HG02943 (cell line): Measurements from ENCODE around the gene CIITA.
"Not testable (repeated sequence)": the region's sequence is repeated elsewhere in the genome, so short reads cannot be mapped to it uniquely, and the experiment has no call there.

Experiments used
- ATAC-seq: cut with Tn5 transposase; IDR thresholded peaks from one replicate; pipeline ENCODE4 v1.9.1; 2021; ENCODE audit warnings: mild to moderate bottlenecking, low read depth, moderate library complexity; ENCODE audit not compliant: unreplicated experiment

CIITA gene

DNA sequence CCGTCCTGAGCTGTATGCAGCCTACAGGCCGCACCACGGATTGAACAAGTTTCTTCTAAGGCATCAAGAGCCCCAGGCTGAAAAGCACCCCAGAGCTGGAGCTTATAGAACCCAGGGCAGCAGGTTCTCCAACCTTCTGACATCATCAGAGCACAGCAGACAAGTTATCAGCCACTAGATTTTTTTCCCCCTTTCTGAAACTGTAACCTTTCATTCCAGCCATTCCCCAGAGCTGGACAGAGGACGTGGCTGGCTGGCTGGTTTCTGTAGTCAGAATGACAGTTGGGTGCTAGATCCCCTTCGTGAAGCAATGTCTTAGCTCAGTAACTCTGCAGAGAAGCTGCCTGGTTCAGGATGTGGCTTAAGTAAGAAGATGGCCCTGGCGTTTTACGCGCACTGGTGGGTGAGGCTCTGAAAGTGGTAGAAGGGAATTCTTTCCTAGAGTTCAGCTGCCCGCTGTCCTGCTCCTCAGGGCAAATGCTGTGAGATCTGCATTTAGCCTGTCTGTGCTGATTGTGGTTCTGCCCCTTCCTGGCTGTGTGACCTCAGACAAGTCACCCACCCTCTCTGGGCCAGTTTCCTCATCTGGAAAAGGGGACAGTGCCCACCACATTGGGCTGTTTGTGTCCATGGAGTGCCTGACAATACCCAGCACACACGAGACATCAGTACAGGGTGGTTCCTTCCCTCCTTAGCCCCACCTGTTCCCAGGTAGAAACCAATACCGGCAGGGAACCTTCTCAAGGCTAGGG, 56.1 kb downstream of the CIITA start:
- ATAC-seq, result no peak

DNA sequence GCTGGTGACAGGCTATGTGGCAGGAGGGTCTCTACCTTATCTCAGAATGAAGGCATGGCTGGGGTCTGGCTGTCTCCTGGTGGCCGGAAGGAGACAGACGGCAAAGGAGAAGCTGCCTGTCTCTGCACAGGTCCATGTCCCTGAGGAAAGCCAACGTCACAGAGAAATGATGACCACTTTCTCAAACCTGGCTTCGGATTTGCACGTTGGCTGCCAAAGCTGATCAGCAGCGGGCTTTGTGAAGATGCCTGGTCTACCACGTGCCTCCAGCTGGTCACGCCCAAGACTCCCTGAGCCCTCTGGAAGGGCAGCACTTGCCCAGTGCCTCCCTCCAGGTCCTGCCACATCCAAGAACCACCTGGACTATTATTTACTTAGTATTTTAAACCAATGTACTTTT, 56.9 kb downstream of the CIITA start:
- no peak for ATAC-seq

DNA sequence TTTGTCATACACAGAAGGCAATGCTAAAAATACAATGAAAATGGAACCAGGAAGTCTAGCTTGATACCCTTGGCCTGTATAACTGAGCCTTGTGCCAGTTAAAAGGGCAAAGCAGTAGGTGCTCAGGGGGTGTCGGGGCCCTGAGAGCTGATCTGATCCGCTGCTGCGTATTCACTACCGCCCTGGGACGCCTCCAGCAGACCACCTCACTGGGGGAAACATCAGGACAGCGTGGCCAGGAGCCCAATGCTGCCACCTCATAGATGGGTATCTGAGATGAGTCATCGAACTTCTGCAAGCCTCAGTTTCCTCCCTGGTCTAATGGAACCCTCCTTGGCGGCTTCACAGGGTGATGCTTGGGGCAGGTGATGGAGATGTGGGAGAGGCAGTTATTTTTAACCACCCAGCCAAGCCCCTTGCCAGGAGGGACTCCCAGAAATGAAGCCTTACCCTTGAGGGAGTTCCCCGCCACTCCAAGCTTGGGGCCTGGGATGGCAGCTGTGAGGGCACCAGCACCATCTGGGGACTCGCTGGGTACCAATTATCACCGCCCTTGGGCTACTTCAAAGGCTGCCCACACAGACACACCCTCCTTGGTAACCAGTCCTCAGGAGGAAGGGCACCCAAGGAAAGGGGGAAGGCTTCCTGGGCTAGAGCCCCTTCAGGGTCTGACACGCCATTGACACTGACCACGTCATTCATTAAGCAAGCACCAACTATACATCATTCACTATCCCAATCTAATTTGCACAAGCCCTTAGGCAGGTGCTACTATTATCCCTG, 57.5 kb downstream of the CIITA start:
- no peak for ATAC-seq

DNA sequence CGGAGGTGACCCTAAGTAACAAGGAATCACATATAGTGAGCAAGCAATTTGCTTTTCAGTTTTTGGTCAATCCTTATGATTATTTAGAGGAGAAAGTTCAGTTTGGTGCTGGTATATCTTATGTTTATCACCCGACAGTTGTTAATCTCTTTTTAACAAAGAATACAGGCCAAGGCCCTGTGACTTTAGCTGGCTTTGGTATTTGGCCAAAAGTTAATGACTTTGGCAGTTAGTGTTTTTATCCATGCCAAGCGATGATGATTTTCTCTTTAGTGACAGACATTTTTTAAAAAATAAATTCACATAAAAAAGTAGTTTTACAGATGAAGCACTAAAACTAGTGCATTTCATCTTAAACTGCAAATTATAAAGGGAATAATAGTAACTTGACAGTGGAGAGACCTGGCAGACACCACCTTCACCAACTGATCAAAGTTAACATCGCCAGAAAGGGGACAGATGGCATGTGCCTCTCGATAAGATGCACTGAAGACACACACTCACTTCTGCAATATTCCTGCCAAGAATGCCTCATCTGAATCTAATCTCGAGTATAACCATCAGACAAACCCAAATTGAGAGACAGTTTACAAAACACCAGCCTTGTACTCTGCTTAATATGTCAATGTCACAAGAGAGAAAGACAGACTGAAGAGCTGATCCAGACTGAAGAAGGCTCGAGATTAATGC, 58.4 kb downstream of the CIITA start:
- no peak for ATAC-seq

DNA sequence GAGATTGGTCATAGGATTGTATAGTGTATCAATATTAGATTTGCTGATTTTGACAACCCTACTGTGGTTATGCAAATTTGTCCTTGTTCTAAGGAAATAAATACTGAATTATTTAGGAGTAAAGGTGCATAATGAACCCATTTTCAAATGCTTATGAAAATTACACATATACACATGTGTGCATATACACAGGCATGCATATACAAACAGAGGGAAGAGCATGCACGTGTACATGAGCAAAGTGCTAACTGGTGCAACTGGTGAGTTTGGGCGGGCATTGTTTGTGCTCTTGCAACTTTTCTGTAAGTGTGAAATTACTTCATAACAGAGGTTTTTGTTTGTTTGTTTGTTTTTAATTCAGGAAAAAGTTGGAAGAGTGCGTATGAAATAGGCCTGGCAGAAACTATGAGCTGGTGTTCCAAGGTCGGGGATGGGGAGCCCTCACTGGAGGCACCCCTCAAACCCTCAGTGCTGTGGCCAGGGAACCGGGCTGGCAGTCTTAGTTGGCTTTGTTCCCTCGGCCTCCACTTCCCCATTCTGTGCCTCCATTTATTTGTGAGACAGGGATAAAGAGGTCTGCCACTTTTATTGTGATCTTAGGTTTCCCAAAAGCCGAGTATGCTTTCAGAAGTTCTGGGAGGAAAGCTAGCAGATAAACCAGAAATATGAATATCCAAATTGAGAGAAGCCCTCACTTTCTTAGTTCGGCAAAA, 59.4 kb downstream of the CIITA start:
- ATAC-seq, result no peak

DNA sequence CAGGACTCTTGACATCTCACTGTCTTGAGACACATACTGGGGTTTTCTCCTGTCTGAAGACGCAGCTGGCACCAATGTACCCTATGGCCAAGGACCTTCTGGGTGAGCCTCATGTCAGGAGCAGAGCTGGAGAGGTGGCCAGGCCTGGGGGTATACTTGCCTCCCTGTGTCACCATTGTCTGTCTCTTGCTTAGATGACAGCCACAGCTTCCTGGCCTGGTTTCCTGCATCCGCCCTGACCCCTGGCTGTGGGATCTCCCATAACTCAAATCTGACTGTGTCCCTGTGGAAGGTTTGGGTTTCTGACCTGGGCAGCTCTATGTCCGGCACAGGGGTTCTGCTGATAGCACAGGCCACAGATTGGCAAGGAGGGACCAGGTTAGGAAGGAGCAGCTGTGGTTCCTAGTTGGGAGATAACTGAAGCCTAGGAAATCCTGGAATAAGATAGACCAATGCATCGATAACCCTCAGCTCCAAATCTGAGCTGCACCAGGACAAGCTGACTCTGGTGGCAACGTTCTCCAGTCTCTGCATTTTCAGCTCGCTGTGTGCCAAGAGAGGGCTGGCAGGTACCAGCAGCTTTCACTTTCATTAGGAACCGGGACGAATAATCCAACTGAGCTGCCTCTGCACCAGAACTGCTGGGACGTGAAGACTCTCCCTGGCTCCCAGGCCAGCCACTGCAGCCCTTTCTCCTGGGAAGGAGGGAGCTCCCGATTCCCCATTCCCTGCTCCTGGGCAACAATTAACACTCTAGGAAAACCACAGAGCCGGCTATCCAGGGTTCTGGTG, 60.3 kb downstream of the CIITA start:
- ATAC-seq, result no peak

DNA sequence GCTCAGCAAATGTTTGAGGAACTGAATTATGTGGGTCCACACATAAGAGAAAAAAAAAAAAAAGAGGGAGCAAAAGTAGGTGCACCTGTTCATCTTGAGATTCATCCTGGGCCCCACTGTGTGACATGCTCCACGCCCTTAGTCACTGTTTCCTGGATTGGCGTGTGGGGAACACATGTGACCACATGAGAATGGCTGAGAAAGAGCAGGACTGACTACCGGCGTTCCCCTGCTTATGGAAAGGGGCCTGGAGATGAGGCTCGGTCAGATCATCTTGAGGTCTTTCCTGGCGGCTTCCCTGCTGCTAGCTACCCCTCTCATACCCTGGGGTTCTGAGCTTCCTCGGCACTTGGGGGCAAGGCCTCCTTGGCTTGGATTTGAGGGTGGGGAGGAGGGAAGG, 61.3 kb downstream of the CIITA start:
- ATAC-seq, result no peak

DNA sequence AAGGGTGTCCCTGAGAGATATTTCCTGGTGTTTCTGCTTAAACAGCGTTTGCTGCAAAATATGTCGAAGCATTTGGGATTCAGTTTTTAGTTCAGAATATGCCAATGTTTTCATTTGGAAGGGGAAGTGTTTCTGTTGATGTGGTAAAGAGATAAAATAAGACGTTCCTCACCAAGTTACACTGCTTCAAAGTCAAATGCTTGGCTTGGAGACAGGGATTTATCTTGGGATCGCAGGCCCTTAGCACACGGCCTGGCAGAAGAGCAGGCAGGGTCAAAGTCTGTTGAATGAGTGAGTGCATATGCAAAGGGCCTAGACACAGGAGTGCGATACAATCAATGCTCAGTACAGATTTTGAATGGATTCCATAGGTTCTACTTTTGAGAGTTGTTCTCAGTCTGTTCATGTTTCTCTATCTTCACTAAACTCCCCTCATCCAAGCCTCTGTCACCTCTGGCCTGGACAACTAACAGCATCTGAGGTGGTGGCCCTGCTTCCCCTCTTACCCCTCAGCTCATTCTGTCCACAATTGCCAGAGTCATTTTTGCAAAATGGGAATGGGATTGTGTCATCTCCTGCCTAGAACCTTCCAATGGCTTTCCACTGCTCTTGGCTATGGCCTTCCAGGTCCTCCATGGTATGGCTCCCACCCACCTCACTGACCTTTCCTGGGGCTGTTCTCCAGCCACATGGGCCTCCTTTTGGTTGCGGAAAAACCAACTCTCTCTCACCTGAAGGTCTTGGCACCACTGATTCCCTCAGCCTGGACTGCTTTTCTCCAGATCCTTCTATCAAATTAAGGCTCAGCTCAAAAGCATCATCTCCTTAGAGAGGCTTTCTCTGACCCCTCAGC, 62.0 kb downstream of the CIITA start:
- no peak for ATAC-seq

DNA sequence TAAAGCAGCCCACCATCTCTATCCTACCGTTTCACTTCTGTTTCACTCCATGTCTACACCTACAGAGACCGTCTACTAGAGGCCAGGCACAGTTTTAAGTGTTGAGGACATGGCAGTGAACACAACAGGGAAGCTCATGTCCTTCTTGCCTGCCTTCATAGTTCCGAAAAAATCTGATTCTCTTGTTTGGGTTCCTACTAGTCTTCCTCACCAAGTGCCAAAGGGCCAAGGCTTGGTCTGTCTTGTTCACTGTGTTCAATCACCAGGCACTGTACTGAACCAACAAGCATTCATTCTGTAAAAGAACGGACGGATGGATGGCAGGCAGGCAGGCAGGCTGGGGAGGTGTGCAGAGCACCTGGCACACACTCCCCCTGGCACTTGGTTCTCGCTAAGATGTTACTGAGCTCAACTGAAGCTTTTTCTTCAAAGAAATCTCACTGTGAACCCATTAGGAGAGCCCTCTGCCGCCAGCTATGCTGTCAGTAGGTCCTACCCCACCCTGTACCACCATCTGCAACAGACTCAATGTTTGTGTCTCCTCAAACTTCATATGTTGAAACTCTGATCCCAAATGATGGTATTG, 62.7 kb downstream of the CIITA start:
- ATAC-seq, result no peak

DNA sequence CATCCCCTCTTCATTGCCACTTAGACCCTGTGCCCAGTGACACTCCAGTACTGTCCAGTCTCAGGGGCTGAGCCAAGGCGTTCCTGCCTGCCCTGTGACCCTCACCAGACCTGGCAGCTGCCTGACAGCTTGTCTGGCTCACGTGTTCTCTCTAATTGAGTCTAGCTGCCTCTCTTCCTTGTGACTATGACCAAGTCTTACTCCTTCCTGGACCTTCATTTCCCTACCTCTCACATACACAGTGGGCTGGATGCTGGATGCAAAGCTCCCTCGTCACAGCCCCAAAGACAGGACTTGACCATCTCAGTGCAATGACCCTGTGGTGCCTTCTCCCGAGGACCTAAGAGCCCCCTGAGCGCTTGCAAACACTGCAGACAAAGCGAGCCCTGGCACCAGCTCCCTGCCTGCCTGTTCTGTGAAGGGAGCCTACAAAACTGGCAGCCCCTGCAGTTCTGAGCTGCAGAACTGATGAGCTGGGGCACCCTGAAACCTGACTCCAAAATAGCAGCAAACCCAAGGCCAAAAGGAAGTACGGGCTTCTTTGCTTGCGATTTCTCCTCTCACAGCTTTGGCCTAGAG, 63.6 kb downstream of the CIITA start:
- no peak for ATAC-seq

DNA sequence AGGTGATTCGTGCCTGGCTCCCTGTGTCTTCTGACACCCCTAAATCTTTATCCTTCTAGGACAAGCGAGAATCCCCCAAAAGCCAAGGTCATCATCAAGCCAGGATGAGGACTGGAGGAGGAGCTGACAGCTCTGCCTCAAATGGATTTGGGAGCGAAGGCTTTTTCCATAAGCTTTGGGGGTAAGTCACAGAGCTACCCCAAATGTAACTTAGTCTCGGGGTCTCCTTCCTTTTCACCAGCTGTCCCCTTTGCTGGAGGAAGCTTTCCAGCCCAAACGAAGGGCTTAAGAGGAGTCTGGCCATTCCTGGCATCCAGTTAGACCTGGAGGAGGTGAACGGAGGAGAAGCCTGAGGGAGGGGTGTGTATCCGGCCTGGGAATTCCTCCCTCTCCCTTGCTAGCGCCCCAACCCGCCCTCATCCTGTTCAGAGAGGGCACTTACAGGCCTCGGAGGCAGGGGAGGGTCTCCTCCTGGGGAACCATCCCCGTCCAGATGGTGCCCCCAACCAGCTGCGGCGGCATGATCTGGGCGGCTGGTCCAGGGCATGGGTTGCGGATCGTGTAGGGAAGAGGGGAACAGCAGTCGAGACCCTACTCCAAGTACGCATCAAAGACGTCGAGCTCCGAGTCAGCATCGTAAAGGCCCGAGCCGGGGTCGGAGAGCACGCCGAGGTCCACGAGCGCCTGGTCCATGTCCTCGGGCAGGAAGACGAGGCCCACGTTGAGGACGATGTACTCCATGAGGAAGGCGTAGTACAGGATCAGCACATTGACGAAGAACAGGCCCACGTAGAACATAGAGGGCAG, 64.3 kb downstream of the CIITA start:
- no peak for ATAC-seq

DNA sequence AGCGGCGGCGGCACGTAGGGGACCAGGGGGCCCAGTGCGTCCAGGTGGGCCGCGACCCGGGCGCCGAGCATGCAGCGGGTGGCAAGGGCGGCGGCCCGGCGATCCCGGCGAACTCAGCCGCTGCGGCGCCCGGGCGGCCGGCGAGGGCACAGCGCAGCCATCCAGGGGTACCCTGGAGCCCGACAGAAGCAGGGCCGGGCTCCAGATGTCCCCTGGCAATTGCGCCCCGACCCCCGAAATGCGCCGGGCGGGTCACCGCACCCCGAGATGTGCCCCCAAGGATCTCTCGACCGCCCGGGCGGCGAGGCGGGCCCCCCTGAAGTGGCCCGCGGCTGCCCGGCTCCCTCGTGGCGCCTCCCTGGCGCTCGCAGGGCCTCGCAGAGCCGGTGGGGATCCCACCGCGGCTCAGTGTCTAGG, 64.9 kb downstream of the CIITA start:
- not testable (repeated sequence) for ATAC-seq

DNA sequence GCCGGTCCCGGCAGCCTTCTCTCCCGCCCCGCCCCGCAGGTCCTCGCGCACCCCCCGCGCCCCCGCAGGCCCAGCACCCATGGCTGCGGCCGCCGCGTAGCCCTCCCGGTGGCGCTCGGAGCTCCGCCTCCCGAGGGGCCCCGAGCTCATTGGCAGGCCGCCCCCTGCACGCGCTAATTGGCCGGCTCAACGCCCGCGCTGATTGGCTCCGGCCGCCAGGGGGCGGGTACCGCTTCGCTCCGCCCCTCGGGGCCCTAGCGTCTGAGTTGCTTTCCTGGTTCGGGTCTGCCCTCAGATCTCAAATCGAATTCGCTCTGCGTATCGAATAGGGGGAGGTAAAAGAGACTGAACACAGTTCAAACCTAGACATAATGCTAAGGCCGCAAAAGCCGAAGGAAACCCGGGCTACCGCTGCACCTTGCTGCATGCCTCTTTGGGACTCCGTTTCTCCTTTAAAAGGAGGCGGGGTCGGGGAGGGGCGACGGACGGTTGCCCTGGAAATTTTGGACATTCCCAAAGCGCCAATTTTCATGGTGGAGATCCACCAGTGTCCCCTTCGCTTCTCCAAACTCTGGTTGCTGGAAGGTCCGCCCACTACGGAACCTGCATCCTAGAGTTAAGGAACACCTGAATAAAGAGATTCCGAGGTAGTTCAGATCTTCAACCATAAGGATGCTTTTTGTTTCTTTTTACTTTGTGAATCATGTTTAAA, 65.5 kb downstream of the CIITA start, which contains the start of gene DEXI:
DEXI (minus strand) TSS at position 117 of the 712 bp plus-strand sequence. CDS start 463 bp downstream, outside the sequence.
- ATAC-seq, result peak; percentile 42

DNA sequence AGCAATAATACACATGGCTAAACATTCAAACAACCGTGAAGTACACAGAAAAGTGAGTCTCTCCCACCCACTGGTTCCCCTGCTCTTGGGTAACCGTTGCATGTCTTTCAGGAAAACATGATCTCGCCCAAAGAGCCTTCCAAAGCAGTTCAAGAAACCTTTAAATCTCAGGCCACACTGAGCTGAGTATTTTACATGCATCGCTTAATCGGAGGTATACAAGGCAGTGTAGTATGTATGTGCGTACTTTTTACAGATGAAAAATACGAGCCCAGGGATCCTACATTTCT, 66.0 kb downstream of the CIITA start:
- ATAC-seq, result no peak

DNA sequence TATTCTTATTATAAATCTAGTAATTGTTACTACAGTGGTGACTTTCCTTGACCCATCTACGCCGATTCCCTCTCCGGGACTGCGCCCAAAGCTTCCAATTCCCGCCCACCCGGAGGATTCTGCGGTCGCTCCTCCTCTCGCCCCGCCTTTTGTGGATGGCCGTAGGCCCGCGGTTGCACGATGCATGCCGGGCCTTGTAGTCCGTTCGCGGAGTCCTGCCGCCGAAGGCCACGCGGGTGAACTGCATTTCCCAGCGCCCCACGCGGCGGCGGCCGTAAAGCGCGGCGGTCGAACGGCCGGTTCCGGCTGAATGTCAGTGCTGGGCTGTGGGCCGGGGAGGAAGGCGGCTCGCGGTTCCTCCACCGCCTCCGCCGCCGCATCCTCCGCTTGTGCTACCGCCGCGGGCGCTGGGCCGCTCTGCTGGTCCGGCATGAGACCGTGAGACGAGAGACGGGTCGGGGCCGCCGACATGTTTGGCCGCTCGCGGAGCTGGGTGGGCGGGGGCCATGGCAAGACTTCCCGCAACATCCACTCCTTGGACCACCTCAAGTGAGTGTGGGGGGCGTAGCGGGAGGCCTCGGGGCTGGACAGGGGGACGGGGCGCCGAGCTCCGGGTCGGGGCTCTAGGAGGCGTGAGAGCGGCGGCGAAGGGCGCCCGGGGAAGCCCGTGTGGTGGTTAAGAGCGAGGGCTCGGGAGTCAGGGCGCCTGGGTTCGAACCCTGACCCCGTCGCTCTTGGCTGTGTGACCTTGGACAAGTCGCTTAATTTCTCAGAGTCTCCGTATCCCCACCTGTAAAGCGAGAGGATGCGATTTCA, 67.5 kb downstream of the CIITA start, which contains the start of gene CLEC16A:
CLEC16A (plus strand) TSS at position 316 of the 816 bp plus-strand sequence; CDS start at position 470, 154 bp downstream.
- ATAC-seq, result peak; percentile 56
